ENCODE results near the gene ALDOA. TPM values are rescaled to one million over a fixed set of nuclear protein-coding genes. Genes with fewer than 3 reads are reported as not detected.
"Not testable (repeated sequence)": the region's sequence is repeated elsewhere in the genome, so short reads cannot be mapped to it uniquely, and the experiment has no call there.

The ALDOA gene
- total RNA-seq, 1 experiment from 2014 or later: 1,553 TPM

DNA sequence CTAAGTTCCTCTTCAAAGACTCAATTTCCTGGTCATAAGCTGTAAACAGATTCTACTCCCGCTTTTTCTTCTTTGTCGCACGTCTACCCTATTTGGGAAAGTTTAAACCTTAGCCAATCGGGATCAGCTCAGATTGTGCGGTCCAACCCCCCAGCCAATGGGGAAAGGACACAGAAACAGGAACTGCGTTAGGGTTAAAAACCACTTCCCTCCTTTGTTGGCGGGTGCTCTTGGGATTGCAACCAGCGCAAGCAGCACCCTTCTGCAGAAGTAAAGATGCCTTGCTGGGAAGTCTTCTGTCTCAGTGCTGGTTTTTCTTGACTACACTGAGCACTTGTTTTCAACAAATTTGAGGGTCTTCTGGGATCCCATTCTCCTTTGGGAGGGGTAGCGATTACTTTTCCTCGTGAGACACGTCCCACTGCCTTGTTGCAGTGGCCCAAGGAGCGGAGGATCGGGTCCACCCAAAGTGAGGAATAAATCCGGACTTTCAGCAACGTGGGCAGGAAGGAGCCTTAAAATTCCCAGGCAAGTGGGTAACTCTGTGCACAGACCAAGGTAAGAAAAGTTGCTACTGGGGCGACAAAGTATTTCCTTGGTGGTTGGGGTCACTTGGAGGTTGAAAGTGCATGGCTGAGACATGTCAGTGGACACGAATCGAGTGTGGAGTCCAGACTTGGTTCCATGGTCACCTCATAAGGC, 31.5 kb downstream of the ALDOA start:
- H3K36me3 ChIP-seq (replicated peaks; ENCODE audit: control insufficient read depth, insufficient read depth, low read length): peaks cover 4% of the 10 kb centered on the region
- H3K27me3 ChIP-seq (ENCODE audit: control insufficient read depth, insufficient read depth, low read length): no peaks in the 10 kb centered on the region
- peak overlapping the region; percentile 68; the same call in 1 of the 2 replicates for H3K4me3 ChIP-seq (ENCODE audit: insufficient read depth, low read depth, low read length)
- no peak for DNase-seq

DNA sequence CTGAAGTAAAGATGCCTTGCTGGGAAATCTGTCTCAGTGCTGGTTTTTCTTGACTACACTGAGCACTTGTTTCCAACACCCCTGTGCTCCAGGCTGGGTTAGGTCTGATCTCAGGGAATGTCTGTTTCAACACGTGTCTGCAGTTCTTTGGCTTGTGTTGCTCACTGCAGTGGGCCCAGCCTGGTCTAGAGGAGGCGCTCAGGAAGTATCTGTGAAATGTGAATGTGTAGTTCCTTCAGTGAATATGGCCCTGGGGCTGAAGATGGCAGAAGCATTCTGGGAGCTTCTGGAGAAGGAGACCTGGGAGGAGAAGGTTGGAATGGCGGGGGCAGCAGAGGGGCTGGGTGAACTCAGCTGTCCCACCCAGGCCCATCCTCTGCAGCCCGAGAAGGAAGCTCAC, 38.5 kb downstream of the ALDOA start:
- DNase-seq: no peak
- Histone ChIP-seq H3K4me3 (ENCODE audit: insufficient read depth, low read depth, low read length) (no peak overlapping the region), H3K36me3 (replicated peaks; ENCODE audit: control insufficient read depth, insufficient read depth, low read length) (peaks cover 18% of the 10 kb centered on the region), H3K27me3 (ENCODE audit: control insufficient read depth, insufficient read depth, low read length) (no peaks in the 10 kb centered on the region)

DNA sequence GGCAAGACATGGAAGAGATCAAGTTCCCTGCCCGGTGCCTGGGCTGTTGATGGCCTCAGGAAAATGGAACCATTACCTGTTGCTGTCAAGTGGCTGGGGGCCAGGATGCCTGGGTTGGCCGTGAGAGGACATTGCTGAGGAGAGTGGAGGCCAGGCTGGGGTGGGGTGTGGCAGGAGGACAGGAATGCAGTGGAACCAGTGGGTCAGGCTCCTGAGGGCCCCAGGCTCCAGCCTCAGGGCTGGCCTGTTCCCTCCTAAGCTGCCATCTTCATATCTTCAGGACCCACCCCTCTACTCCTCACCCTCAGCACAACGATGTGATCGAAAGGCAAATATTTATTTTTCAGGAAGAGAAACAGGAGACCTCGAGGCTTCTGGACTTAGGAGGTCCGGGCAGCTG, 38.9 kb downstream of the ALDOA start:
- H3K27me3 ChIP-seq (ENCODE audit: control insufficient read depth, insufficient read depth, low read length): no peaks in the 10 kb centered on the region
- H3K36me3 ChIP-seq (replicated peaks; ENCODE audit: control insufficient read depth, insufficient read depth, low read length): peaks cover 18% of the 10 kb centered on the region
- DNase-seq: no peak
- H3K4me3 ChIP-seq (ENCODE audit: insufficient read depth, low read depth, low read length): no peak overlapping the region

DNA sequence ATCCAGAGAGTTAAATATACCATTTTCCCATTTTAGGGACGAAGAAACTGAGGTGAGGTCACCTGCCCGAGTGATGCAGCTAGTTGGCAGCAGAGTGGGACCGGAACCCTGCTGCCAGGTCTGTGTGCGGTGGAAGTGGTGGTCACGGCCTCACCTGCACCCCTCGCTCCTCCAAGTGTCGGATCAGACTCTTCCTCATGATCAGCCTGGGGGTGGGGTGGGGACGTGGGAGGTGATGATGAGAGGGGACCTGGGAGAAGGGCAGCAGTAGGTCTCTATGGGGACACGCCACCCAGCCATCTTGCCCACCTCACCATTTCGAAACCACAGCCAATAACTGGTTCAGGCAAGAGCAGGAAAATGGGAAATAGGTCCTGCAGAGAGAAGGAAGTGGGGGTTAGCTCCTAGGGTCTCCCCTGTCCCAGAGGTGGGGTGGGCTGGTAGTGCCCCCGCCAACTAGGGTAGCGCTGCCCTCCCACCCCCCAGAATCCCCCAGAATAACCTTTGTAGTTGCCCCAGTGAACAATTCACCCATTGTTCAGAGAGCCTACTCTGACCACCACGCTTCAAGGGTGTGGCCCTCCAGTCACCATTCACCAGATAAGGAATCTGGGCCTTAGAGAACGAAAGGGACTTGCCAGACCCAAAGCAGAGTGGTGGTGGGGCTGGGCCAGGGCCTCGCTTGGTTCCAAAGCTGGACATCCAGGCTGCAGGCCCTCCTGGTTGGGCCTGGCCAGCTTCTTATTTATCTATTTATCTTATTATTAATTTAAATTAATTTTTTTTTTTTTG, 42.7 kb downstream of the ALDOA start:
- DNase-seq: no peak
- Histone ChIP-seq H3K27me3 (ENCODE audit: control insufficient read depth, insufficient read depth, low read length) (no peaks in the 10 kb centered on the region), H3K36me3 (replicated peaks; ENCODE audit: control insufficient read depth, insufficient read depth, low read length) (peaks cover 12% of the 10 kb centered on the region), H3K4me3 (ENCODE audit: insufficient read depth, low read depth, low read length) (no peak overlapping the region)

DNA sequence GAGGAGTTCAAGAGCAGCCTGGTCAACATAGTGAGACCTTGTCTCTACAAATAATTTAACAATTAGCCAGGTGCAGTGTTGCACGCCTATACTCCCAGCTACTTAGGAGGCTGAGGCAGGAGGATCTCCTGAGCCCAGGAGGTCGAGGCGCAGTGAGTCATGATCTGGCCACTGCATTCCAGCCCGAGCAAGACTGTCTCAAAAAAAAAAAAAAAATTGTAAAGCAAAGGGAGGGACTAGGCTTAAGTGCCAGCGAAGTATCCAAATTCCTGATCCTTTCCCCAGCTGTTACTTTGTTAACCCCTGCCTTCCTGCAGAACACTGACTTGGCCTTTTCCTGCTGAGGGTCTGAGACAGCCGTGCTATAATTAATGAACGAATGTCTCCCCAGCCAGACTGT, 45.1 kb downstream of the ALDOA start:
- Histone ChIP-seq H3K4me3 (ENCODE audit: insufficient read depth, low read depth, low read length) (no peak overlapping the region), H3K36me3 (replicated peaks; ENCODE audit: control insufficient read depth, insufficient read depth, low read length) (no peaks in the 10 kb centered on the region; the same call in 1 of the 2 replicates), H3K27me3 (ENCODE audit: control insufficient read depth, insufficient read depth, low read length) (no peaks in the 10 kb centered on the region)
- no peak for DNase-seq

DNA sequence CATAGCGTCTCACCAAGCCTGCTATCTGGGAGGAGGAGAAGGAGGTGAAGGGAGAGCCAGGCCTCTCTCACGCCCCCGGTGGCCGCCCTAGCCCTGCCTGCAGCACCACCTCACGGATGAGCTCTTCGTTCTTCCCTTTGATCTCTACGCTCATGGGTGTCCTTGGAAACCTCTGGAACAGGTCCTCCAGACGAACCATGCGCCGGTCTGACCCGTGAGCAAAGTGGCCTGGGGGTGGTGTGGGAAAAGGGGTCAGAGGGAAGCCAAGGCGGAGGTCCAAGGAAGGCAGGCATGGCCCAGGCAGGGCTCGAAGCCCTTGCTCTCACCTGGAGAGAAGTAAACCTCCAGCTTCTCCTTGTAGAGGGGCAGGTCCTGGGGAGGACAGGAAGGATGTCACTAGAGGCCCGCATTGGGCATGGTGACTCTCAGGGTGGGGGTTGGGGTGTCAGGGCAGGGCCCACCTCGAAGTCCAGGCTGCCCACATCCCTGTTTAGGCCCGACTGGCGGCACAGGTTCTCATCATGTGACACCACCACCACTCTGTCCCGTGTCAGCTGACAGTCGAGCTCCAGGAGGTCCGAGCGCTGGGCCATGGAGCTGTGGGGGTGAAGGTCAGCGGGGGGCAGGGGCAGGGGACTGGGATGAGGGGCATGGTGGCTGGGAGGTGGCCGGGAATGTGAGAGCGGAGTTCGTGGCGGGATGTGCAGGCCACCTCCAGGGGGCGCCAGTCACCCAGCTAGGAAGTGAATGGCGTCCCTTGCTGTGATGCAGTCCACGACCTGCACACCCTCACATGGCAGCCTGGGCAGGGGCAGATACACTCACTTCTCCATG, 46.9 kb downstream of the ALDOA start:
- Histone ChIP-seq H3K27me3 (ENCODE audit: control insufficient read depth, insufficient read depth, low read length) (no peaks in the 10 kb centered on the region), H3K36me3 (replicated peaks; ENCODE audit: control insufficient read depth, insufficient read depth, low read length) (no peaks in the 10 kb centered on the region), H3K4me3 (ENCODE audit: insufficient read depth, low read depth, low read length) (no peak overlapping the region)
- DNase-seq: peak; percentile 95

DNA sequence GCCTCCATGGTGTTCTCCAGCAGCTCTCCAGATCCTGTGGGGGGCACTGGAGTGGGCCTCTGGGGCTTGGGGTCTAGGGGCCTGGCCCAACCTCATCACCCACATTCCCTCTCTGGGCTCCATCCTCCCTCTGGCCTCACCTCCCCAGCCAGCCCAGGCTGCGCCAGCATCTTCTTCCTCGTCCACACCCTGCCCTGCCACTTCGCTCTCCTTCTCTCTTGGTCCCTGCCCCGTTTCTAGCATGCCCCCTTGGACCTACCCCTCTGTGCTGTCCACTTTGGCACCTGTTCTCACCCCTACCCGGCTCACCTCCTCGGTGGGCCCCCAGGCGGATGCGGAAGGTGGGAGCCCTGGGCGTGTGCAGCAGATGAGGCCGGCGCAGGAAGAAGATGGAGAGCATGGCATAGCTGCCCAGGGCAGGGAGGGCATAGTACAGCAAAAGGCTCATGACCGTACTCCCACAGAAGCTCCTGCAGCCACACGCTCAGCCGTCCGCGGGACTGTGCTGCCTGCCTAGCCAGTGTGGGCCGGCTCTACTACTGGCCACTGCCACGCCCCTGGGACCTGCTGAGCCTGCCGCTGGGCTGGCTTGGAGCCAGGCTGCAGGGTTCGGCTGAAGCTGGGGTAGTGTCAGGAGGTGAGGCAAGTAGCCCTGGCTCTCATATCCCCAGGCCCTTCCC, 47.6 kb downstream of the ALDOA start, which contains the start of gene GDPD3:
TSS of gene GDPD3 (minus strand) at position 507 of the 680 bp plus-strand sequence. CDS start at position 448, 59 bp downstream.
- Histone ChIP-seq H3K4me3 (ENCODE audit: insufficient read depth, low read depth, low read length) (no peak within 1 kb of the TSS), H3K27me3 (ENCODE audit: control insufficient read depth, insufficient read depth, low read length) (no peaks in the 10 kb centered on the region), H3K36me3 (replicated peaks; ENCODE audit: control insufficient read depth, insufficient read depth, low read length) (peaks cover 1% of the 10 kb centered on the region; the same call in 1 of the 2 replicates)
- DNase-seq: peak; percentile 65

DNA sequence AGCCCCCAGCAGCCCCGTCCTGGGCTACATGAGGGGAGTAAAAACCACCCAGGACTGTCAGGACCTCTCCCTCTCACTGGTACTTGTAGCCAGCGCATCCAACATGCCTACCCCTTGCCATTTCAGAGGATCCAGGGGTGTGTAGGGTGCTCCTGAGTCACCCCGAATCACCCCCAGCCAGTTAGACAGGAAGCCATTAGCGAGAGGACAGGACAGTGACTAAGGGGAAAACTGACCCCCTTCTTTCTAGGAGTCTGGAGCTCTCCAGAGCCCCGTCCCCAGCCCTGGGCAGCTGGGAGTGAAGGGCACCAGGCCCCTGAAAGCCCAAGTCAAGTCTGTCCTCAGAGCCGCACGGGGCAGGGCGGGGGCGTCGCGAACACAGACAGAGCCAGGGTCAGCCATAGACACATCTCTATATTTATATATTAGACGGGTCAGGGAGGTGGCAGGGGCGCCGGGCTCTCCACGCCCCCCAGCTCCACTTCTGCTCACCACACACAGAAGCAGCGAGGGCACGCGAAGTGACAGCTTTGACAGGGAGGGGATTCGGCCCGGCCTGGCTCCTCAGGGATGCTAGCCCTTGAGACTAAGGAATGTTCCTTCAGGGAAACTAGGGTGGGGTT, 48.3 kb downstream of the ALDOA start:
- H3K36me3 ChIP-seq (replicated peaks; ENCODE audit: control insufficient read depth, insufficient read depth, low read length): peaks cover 1% of the 10 kb centered on the region; the same call in 1 of the 2 replicates
- no peaks in the 10 kb centered on the region for H3K27me3 ChIP-seq (ENCODE audit: control insufficient read depth, insufficient read depth, low read length)
- H3K4me3 ChIP-seq (ENCODE audit: insufficient read depth, low read depth, low read length): no peak overlapping the region
- peak; percentile 42 for DNase-seq

DNA sequence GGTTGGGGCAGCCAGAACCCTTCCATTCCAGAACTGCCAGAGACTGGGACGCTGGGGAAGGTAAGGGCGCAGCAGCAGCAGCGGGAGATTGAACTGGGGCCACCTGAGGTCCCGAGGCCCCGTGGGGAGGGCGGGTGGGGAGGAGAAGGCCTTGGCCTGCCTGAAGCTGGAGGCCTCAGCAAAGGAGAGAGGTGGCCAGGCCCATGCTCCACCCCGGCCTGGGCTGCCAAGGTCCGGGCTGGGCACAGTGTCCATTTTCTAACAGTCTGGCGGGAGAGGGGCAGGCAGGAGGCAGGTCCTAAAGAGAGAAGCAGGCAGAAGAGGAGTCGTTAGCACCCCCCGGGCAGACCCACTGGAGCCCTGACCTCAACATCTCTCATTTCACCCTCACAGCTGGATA, 48.9 kb downstream of the ALDOA start:
- Histone ChIP-seq H3K36me3 (replicated peaks; ENCODE audit: control insufficient read depth, insufficient read depth, low read length) (peaks cover 1% of the 10 kb centered on the region; the same call in 1 of the 2 replicates), H3K4me3 (ENCODE audit: insufficient read depth, low read depth, low read length) (no peak overlapping the region), H3K27me3 (ENCODE audit: control insufficient read depth, insufficient read depth, low read length) (no peaks in the 10 kb centered on the region)
- peak; percentile 44 for DNase-seq

DNA sequence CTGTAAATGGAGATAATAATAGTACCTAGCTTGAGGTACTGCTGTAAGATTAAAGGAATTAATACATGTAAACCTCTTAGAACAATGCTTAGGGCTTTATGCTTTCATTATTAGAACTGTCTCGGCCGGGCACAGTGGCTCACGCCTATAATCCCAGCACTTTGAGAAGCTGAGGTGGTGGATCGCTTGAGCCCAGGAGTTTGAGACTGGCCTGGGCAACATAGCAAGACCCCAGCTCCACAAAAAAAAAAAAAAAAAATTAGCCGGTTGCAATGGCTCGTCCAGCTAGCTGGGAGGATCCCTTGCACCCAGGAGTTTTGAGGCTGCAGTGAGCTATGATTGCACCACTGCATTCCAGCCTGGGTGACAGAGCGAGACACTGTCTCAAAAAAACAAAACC, 49.3 kb downstream of the ALDOA start:
- DNase-seq; H3K27me3 ChIP-seq (ENCODE audit: control insufficient read depth, insufficient read depth, low read length); H3K4me3 ChIP-seq (ENCODE audit: insufficient read depth, low read depth, low read length); H3K36me3 ChIP-seq (replicated peaks; ENCODE audit: control insufficient read depth, insufficient read depth, low read length): not testable (repeated sequence)

DNA sequence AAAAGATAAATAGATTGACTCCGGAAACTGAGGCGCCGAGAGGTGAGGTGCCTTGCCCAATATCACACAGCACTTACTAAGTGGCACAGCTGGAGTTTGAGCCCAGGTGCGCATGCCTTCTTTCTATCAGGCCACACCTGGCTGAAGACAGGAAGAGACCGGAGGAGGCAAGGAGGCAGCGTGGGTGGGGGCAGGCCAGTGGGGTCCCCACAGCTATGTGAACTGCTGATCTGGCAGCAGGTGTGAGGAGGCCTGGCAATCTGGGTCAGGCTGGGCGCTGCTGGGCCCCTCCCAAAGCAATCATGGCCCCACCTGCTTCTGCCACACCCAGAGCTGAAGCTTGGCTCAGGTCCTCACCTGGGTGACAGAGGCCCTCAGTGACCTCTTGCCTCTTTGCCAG, 49.7 kb downstream of the ALDOA start:
- Histone ChIP-seq H3K27me3 (ENCODE audit: control insufficient read depth, insufficient read depth, low read length) (no peaks in the 10 kb centered on the region), H3K4me3 (ENCODE audit: insufficient read depth, low read depth, low read length) (no peak overlapping the region), H3K36me3 (replicated peaks; ENCODE audit: control insufficient read depth, insufficient read depth, low read length) (peaks cover 1% of the 10 kb centered on the region; the same call in 1 of the 2 replicates)
- DNase-seq: peak; percentile 27

DNA sequence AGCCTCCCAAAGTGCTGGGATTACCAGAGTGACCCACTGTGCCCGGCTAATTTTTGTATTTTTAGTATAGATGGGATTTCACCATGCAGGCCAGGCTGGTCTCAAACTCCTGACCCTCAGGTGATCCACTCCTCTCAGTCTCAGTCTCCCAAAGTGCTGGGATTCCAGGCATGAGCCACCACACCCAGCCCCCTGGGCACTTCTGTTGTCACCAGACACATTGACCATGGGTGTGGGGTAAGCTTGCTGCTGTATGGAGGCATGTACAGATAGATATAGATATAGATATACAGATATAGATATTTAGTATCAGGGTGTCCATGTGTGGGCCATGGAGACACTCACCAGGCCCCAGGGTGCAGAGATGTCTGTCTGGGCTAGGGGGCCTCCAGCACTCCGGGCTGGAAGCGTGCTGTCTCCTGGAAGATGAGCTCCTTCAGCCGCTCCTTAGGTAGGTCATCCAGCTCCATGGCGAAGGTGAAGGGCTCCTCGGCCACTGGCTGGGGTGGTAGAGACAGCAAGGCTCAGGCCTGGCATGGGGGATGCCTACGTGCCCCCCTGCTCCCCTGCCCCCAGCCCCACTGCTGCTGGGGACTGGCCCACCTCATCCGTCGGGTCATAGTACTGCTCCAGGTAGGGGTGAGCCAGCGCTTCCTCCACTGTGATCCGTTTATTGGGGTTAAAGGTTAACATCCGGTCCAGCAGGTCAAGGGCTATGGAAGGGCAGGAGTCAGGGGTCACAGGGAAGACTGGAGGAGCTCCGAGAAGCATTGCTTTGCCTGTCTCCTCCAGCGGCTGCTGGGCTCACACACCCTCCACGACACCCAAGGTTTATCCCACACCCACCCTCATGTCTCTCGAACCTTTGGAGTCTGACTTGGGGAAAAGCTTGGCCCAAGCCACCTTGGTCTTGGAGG, 51.0 kb downstream of the ALDOA start:
- Histone ChIP-seq H3K36me3 (replicated peaks; ENCODE audit: control insufficient read depth, insufficient read depth, low read length) (peaks cover 1% of the 10 kb centered on the region; the same call in 1 of the 2 replicates), H3K27me3 (ENCODE audit: control insufficient read depth, insufficient read depth, low read length) (no peaks in the 10 kb centered on the region), H3K4me3 (ENCODE audit: insufficient read depth, low read depth, low read length) (no peak overlapping the region)
- peak; percentile 23 for DNase-seq

DNA sequence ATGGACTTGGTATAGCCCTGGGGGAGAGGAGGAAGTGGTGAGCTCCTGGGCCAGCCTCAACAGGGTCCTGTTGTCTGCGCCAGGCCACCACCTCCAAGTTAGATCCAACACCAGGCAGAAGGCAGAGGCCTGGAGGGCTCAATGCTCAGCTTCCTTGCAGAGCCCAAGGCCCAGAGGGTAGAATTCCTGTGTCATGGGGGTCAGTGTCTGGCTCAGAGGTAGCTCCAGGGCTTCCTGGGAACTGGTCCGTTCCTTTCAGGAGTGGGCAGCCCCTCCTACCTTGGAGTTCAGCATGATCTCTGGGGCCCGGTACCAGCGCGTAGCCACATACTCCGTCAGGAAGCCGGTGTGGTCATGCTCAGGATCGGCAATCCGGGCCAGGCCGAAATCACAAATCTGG, 52.2 kb downstream of the ALDOA start:
- Histone ChIP-seq H3K36me3 (replicated peaks; ENCODE audit: control insufficient read depth, insufficient read depth, low read length) (peaks cover 1% of the 10 kb centered on the region; the same call in 1 of the 2 replicates), H3K27me3 (ENCODE audit: control insufficient read depth, insufficient read depth, low read length) (no peaks in the 10 kb centered on the region), H3K4me3 (ENCODE audit: insufficient read depth, low read depth, low read length) (no peak overlapping the region)
- no peak for DNase-seq

Data from H7 (cell line).